ENCODE data around the gene SLC4A11. TPM values are rescaled to one million over a fixed set of nuclear protein-coding genes. Genes with fewer than 3 reads are reported as not detected.

Gene SLC4A11
- total RNA-seq (2022; extraction: Qiagen RNA extraction; ENCODE audit: low read depth): 7.9 to 10.2 TPM (median 9.2 TPM) in 5 replicates

DNA sequence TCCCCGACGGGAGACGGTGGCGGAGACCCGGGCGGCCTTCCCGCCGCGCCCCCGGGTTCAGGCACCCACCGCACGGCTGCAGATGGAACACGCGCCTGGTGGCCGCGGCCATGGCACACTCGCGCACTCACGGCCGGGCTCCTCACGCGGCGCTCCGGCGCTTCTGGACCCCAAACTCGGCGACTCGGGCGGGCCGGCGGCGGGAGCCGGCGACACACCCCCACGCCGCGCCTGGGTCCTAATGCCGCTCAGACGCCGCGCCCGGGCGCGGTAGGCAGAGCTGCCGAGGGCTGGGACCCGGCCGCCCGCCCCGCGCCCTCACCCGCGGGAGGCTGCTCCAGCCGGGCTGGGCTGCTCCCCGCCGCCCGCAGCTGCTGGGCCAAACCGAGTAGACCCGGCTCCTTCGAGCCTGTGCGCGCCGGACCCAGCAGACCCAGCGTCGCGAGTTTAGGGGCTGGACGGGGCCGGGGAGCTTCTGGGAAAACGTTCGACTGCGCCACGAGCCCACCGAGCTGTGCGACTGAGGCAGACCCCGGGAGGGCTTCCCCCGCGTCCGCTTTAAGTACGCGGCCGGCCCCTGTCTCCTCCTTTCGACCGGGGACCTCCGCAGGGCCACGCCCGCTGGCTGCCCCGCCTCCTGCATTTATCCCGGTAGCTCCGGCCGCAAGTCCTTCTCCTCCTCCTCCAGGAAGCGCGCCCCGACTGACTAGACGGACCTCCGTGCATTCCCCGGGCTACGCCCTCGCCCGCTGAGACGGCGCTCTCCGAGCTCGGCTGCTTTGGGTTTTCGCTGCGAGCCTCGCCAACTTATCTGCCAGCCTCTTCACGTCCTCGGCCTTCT lies at the start of gene SLC4A11:
Gene SLC4A11 (minus strand): TSS at position 165 of the 841 bp plus-strand sequence. CDS start 53 bp downstream, at position 112.

DNA sequence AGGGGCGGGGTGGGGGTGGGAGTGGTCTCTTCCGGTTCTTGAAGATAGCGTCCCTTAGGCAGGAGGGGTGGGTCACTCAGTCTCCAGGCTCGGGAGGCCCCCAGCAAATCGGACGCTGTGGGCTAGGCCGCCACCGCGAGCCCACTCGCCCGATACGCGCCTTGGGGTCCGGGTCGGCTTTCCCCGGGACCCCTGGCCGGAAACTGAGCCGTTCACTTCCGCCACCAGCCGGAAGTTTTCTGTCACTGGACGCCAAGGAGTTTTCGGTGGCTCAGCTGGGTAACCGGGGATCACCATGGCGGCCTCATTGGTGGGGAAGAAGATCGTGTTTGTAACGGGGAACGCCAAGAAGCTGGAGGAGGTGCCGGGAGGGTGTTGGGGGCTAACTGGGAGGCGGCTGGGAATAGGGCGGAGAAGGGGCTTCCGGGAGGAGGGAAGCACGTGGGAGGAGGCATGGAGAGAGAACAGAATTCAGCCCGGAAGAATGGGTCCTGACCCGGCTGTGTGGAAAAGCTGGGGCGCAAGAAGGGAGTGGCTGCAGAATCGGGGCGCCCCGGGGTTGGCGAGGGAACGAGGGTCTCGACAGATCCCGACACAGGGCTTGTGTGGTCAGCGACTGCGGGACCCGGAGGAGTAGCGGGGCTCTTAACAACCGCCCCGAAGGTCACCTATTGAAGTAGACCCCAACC lies 29.6 kb downstream of the SLC4A11 start, which contains the start of gene ITPA:
Gene ITPA (plus strand): TSS at position 242 of the 689 bp plus-strand sequence. CDS start 54 bp downstream, at position 296.

DNA sequence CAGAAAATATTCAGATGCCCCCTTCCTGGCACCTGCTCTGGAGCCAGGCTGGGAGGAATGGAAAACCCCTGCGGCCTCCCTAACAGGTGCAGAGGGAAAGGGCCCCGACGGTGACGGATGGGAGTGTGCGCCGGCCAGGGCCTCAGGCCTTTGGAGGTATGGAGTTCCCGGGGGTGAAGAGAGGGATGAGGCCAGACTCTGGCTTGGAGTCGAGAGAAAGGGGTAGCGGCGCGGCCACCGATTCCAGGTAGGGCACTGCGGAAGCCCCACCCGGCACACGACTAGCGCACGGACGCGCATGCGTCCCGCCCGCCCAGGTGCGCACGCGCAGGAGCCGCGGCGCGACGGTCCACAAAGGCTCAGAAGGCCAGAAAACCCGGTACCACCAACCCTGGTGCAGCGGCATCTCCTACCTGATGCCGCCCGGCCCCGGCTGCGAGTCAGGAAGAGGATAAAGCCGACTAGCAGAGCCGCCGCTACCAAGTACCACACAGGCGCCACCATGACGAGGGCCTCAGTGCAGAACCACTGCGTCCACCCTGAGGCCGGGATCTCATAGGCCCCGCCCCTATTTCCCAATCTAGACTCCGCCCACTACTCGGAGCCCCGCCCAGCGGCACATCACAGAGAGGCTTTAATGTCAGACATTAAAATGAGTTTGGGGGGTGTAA lies 34.7 kb downstream of the SLC4A11 start, which contains the start of gene DDRGK1:
Gene DDRGK1 (minus strand): TSS at position 559 of the 671 bp plus-strand sequence. CDS start 55 bp downstream, at position 504.

Other genes starting within 250 kb of the SLC4A11 start
- gene GNRH2, start 195.6 kb downstream of the SLC4A11 start, total RNA-seq (2022; extraction: Qiagen RNA extraction; ENCODE audit: low read depth): 0.29 to 0.59 TPM (median 0.32 TPM) in 4 of 5 replicates, not detected in the other
- gene MRPS26, start 193.1 kb downstream of the SLC4A11 start, total RNA-seq (2022; extraction: Qiagen RNA extraction; ENCODE audit: low read depth): 118 to 154 TPM (median 150 TPM) in 5 replicates
- not detected in 5 replicates for gene OXT, start 167.6 kb downstream of the SLC4A11 start, total RNA-seq (2022; extraction: Qiagen RNA extraction; ENCODE audit: low read depth)
- gene AVP, start 154.5 kb downstream of the SLC4A11 start, total RNA-seq (2022; extraction: Qiagen RNA extraction; ENCODE audit: low read depth): not detected in 5 replicates
- 47.4 to 51.1 TPM (median 50.0 TPM) in 5 replicates for gene FASTKD5, start 79.3 kb downstream of the SLC4A11 start, total RNA-seq (2022; extraction: Qiagen RNA extraction; ENCODE audit: low read depth)
- 3.9 to 5.3 TPM (median 4.8 TPM) in 5 replicates for gene UBOX5, start 79.3 kb downstream of the SLC4A11 start, total RNA-seq (2022; extraction: Qiagen RNA extraction; ENCODE audit: low read depth)
- 3.6 to 4.1 TPM (median 4.1 TPM) in 5 replicates for gene LZTS3, start 65.6 kb downstream of the SLC4A11 start, total RNA-seq (2022; extraction: Qiagen RNA extraction; ENCODE audit: low read depth)
- 77.7 to 101 TPM (median 92.0 TPM) in 5 replicates for gene DDRGK1, start 34.5 kb downstream of the SLC4A11 start, total RNA-seq (2022; extraction: Qiagen RNA extraction; ENCODE audit: low read depth)
- gene ITPA, start 29.7 kb downstream of the SLC4A11 start, total RNA-seq (2022; extraction: Qiagen RNA extraction; ENCODE audit: low read depth): 126 to 142 TPM (median 136 TPM) in 5 replicates
- gene DNAAF9, start 168.5 kb upstream of the SLC4A11 start, total RNA-seq (2022; extraction: Qiagen RNA extraction; ENCODE audit: low read depth): 4.9 to 6.8 TPM (median 5.7 TPM) in 5 replicates
- 19.6 to 27.9 TPM (median 25.9 TPM) in 5 replicates for gene ATRN, start 231.8 kb upstream of the SLC4A11 start, total RNA-seq (2022; extraction: Qiagen RNA extraction; ENCODE audit: low read depth)